AG04450 (cell line): ENCODE data around the gene RNF217. TPM values are rescaled to one million over a fixed set of nuclear protein-coding genes. Genes with fewer than 3 reads are reported as not detected.

Experiments used
- CTCF ChIA-PET: fragments of 300-600, 350-600 bp; formaldehyde crosslinking; extraction: SDS; loops from one replicate; lab custom pipeline; 2022; ENCODE audit warnings: antibody characterized with exemption, inconsistent platforms; lab: Charles Lee
- POLR2A ChIA-PET: fragments of 350-600 bp; formaldehyde crosslinking; extraction: SDS; loops from one replicate; lab custom pipeline; 2021; ENCODE audit warnings: antibody characterized with exemption, inconsistent platforms; lab: Yijun Ruan, JAX
- DNase-seq: peaks from one replicate; pipeline ENCODE4 v3.0.0-alpha.2; 2011; ENCODE audit warnings: low read depth, low spot score
- H3K27ac ChIP-seq: one replicate; pipeline ENCODE4 v1.5.1; 2012; ENCODE audit warnings: low read depth, low read length, control low read depth
- H3K27me3 ChIP-seq: one replicate; pipeline ENCODE4 v1.6.0; 2012; ENCODE audit warnings: low read length; ENCODE audit not compliant: control insufficient read depth, insufficient read depth
- H3K4me3 ChIP-seq: 2 replicates; pipeline ENCODE4 v1.5.1; 2011; ENCODE audit warnings: mild to moderate bottlenecking, low read depth, low read length, control low read depth
- H3K9me3 ChIP-seq: 2 replicates; pipeline ENCODE4 v1.5.1; 2012; ENCODE audit warnings: low read length; ENCODE audit not compliant: control insufficient read depth, insufficient read depth
- polyA plus RNA-seq: library from polyadenylated mRNA; depleted of rRNA; stranded (reverse); fragments of >200 nt; gene quantifications from 2 replicates; pipeline ENCODE4 v1.2.3, GENCODE V29; 2011
- TF ChIP-seq, protein P1 (sequence below): IDR thresholded peaks from 2 replicates; pipeline ENCODE4 v1.5.1; 2011; ENCODE audit warnings: low read depth, low read length, control low read depth, inconsistent platforms

The RNF217 gene
- polyA plus RNA-seq, 1 experiment = 24.6 TPM

DNA sequence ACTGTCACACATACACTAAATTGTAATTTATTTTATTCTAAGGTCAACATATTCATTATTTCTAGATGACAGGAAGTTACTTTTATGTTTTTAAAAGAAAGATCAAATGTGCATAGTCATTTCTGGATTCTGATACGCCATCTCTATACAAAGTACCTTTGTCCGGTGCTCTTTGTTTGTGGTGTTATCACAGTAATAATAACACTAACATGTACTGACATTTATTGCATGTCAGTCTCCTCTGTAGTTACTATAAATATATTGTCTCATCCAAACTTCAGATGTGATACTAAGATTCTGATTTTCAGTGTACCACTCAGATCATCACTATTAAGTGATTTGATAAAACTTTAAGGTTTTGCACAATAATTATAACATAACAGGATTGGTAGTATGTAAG lies 101.1 kb downstream of the RNF217 start:
- H3K27me3 ChIP-seq = no peaks in the 10 kb centered on the region
- no peaks in the 10 kb centered on the region for H3K9me3 ChIP-seq
- TF ChIP-seq, protein P1, sequence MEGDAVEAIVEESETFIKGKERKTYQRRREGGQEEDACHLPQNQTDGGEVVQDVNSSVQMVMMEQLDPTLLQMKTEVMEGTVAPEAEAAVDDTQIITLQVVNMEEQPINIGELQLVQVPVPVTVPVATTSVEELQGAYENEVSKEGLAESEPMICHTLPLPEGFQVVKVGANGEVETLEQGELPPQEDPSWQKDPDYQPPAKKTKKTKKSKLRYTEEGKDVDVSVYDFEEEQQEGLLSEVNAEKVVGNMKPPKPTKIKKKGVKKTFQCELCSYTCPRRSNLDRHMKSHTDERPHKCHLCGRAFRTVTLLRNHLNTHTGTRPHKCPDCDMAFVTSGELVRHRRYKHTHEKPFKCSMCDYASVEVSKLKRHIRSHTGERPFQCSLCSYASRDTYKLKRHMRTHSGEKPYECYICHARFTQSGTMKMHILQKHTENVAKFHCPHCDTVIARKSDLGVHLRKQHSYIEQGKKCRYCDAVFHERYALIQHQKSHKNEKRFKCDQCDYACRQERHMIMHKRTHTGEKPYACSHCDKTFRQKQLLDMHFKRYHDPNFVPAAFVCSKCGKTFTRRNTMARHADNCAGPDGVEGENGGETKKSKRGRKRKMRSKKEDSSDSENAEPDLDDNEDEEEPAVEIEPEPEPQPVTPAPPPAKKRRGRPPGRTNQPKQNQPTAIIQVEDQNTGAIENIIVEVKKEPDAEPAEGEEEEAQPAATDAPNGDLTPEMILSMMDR = no peak
- DNase-seq = no peak
- POLR2A ChIA-PET = no interaction called here
- H3K4me3 ChIP-seq = no peak overlapping the region
- CTCF ChIA-PET = no interaction called here
- no peak overlapping the region for H3K27ac ChIP-seq

DNA sequence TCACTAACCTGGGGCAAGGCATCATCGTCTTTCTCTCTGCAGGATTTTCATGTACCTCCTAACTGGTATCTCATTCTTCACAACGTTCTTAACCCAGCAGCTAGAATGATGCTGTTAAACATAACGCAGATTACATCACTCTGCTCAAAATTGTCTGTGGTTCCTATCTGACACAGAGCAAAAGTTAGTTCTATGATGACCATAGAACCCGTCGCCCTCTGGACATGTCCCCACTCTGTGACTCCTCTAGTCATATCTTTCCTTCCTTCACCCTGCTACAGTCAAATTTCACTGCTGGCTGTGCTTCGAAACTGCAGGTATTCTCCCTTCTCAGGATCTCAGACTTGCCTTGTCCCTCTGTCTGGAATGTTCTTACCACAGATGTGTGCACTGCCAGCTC lies 103.9 kb downstream of the RNF217 start:
- Histone ChIP-seq H3K27ac (no peak overlapping the region), H3K9me3 (no peaks in the 10 kb centered on the region), H3K4me3 (no peak overlapping the region), H3K27me3 (no peaks in the 10 kb centered on the region)
- CTCF ChIA-PET = no interaction called here
- DNase-seq = no peak
- TF ChIP-seq, protein P1 = no peak
- POLR2A ChIA-PET = no interaction called here

DNA sequence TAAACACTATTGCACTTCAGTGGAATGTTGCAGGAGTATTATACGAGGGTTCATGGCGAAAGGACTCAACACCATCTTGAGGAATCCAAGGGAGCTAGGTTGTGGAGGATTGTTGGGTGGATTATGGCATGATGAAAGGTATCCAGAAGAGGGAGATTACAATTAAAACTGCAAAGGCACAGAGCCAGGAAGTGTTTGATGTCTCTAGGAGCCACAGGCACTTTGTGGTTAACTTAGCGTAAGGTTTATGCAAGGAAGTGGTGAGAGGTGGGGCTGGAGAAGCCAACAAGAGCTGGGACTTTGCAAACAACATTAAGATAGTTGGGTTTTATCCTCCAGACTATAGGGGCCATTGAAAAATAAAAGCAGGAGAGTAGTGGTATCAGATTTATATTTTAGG lies 104.7 kb downstream of the RNF217 start:
- CTCF ChIA-PET = interaction anchor here (1.1 kb wide), 1 partner anchor 47 kb away, joined by 3 read pairs; no protein-coding TSS in a partner anchor
- Histone ChIP-seq H3K27me3 (no peaks in the 10 kb centered on the region), H3K27ac (no peak overlapping the region), H3K4me3 (no peak overlapping the region), H3K9me3 (no peaks in the 10 kb centered on the region)
- DNase-seq = no peak
- TF ChIP-seq, protein P1 = no peak
- POLR2A ChIA-PET = no interaction called here

DNA sequence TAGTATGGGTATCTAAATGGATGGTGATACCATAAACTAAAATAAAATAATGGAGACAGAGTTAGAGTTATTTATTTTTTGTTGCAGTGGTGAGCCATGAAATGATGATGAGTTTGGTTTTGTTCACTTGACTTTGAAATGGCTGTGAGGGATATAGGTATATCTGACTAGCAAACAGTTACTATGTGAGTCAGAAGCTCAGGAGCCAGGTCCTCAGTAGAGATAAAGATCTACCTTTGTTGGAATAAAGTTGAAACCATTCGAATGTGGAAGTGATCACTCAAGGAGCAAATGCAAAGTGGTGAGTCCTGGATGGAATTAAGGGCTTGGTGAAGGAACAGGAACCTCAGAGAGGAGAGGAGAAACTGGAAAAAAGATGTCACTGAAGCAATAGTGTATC lies 105.3 kb downstream of the RNF217 start:
- Histone ChIP-seq H3K9me3 (no peaks in the 10 kb centered on the region), H3K4me3 (no peak overlapping the region), H3K27me3 (no peaks in the 10 kb centered on the region), H3K27ac (no peak overlapping the region)
- ChIA-PET POLR2A (no interaction called here), CTCF (interaction anchor here (1.1 kb wide), 1 partner anchor 47 kb away, joined by 3 read pairs; no protein-coding TSS in a partner anchor)
- TF ChIP-seq, protein P1 = no peak
- DNase-seq = no peak

DNA sequence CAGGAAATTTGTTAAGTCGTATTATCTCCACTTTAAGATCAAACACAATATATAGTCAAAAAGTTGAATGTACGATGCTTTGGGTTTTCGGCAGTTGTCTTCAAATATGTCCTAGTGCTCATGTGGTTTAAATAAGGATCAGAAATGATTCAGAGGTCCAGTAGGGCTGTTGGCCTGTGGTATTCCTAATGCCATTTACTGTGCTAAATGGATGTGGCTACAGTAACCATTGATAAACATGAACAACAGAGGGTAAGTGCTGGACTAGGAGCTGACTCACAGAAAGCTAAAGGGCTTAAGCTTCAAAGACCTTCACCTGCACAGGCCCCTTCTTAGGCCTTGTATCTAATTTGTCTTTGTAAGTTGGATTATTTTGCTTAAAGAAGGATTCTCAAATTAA lies 110.8 kb downstream of the RNF217 start:
- TF ChIP-seq, protein P1 = no peak
- no peak overlapping the region for H3K27ac ChIP-seq
- H3K4me3 ChIP-seq = no peak overlapping the region
- H3K27me3 ChIP-seq = no peaks in the 10 kb centered on the region
- no peak for DNase-seq
- ChIA-PET POLR2A (no interaction called here), CTCF (no interaction called here)
- H3K9me3 ChIP-seq = no peaks in the 10 kb centered on the region
